ENCODE data around the gene LIPA. TPM values are rescaled to one million over a fixed set of nuclear protein-coding genes. Genes with fewer than 3 reads are reported as not detected.
"Not testable (repeated sequence)": the region's sequence is repeated elsewhere in the genome, so short reads cannot be mapped to it uniquely, and the experiment has no call there.

Gene LIPA
- total RNA-seq, 1 donor from 2014 or later, result 27.7 TPM

- intact Hi-C loops (cut with DNase I), result no loop called here
- no peak overlapping the region for H3K4me3 ChIP-seq
- H3K4me1 ChIP-seq, result peaks cover 10% of the 10 kb centered on the region
- H3K36me3 ChIP-seq, result no peaks in the 10 kb centered on the region
- no peak for DNase-seq (ENCODE audit: extremely low spot score in 2 of 2)
- no peaks in the 10 kb centered on the region for H3K9me3 ChIP-seq
- TF ChIP-seq CTCF (IDR thresholded peaks at IDR 0.05) (no peak), POLR2AphosphoS5 (IDR thresholded peaks at IDR 0.05; ENCODE audit: insufficient read depth in 1 of 2, low read depth in 1 of 2) (no peak), POLR2A (IDR thresholded peaks at IDR 0.05) (no peak)
- H3K27ac ChIP-seq, result no peak overlapping the region
- H3K27me3 ChIP-seq, result no peaks in the 10 kb centered on the region
Measured at GRCh38 chr10:89202033-89202425, 49.5 kb downstream of the LIPA start.

GRCh38 chr10:89201345-89202032 is 50.1 kb downstream of the LIPA start:
- TF ChIP-seq POLR2A (IDR thresholded peaks at IDR 0.05), result no peak
- TF ChIP-seq POLR2AphosphoS5 (IDR thresholded peaks at IDR 0.05; ENCODE audit: insufficient read depth in 1 of 2, low read depth in 1 of 2), result no peak
- TF ChIP-seq CTCF (IDR thresholded peaks at IDR 0.05), result no peak

GRCh38 chr10:89197473-89197872 is 54.1 kb downstream of the LIPA start:
- no peak overlapping the region for H3K27ac ChIP-seq
- H3K4me3 ChIP-seq, result no peak overlapping the region
- intact Hi-C loops (cut with DNase I), result no loop called here
- H3K36me3 ChIP-seq, result no peaks in the 10 kb centered on the region
- DNase-seq (ENCODE audit: extremely low spot score in 2 of 2), result no peak
- no peaks in the 10 kb centered on the region for H3K9me3 ChIP-seq
- TF ChIP-seq CTCF (IDR thresholded peaks at IDR 0.05) (no peak), POLR2A (IDR thresholded peaks at IDR 0.05) (no peak), POLR2AphosphoS5 (IDR thresholded peaks at IDR 0.05; ENCODE audit: insufficient read depth in 1 of 2, low read depth in 1 of 2) (no peak)
- no peaks in the 10 kb centered on the region for H3K4me1 ChIP-seq
- H3K27me3 ChIP-seq, result no peaks in the 10 kb centered on the region

More at GRCh38 chr10:89201345-89202032, 50.1 kb downstream of the LIPA start:
- intact Hi-C loops (cut with DNase I), result no loop called here
- Histone ChIP-seq H3K4me3 (no peak overlapping the region), H3K4me1 (peaks cover 5% of the 10 kb centered on the region), H3K27me3 (no peaks in the 10 kb centered on the region), H3K36me3 (no peaks in the 10 kb centered on the region), H3K27ac (no peak overlapping the region), H3K9me3 (no peaks in the 10 kb centered on the region)
- no peak for DNase-seq (ENCODE audit: extremely low spot score in 2 of 2)

- H3K4me1 ChIP-seq; H3K4me3 ChIP-seq; H3K9me3 ChIP-seq; DNase-seq (ENCODE audit: extremely low spot score in 2 of 2); H3K36me3 ChIP-seq; H3K27me3 ChIP-seq; H3K27ac ChIP-seq; intact Hi-C loops (cut with DNase I): not testable (repeated sequence)
Measured at GRCh38 chr10:89191301-89191700, 60.3 kb downstream of the LIPA start.

- Histone ChIP-seq H3K36me3 (no peaks in the 10 kb centered on the region), H3K4me3 (no peak overlapping the region), H3K27ac (no peak overlapping the region), H3K9me3 (no peaks in the 10 kb centered on the region), H3K4me1 (no peaks in the 10 kb centered on the region), H3K27me3 (no peaks in the 10 kb centered on the region)
- no peak for DNase-seq (ENCODE audit: extremely low spot score in 2 of 2)
- TF ChIP-seq CTCF (IDR thresholded peaks at IDR 0.05), result no peak
- intact Hi-C loops (cut with DNase I), result no loop called here
Measured at GRCh38 chr10:89189211-89189734, 62.3 kb downstream of the LIPA start.

All from vagina (tissue), 2 donors.